ENCODE results near the gene PPM1D. TPM values are rescaled to one million over a fixed set of nuclear protein-coding genes. Genes with fewer than 3 reads are reported as not detected.

The PPM1D gene
- total and polyA plus RNA-seq, 2 of the 13 experiments (the other 11 are each of a cell fraction or from before 2014, with no cell fraction given) = 8.0 to 26.2 TPM

- peak; percentile 53; the same call in 1 of the 2 replicates for TF ChIP-seq SALL1 (CRISPR knock-in tag; IDR thresholded peaks at IDR 0.05)
- no peak for TF ChIP-seq SNAPC5 (CRISPR knock-in tag; IDR thresholded peaks at IDR 0.05; ENCODE audit: borderline replicate concordance)
- TF ChIP-seq CERS6 (CRISPR knock-in tag; IDR thresholded peaks at IDR 0.05) = no peak
- no peak for TF ChIP-seq LCORL (IDR thresholded peaks at IDR 0.05)
- TF ChIP-seq LCORL (CRISPR knock-in tag; IDR thresholded peaks at IDR 0.05) = no peak
- TF ChIP-seq RFXANK (CRISPR knock-in tag; IDR thresholded peaks at IDR 0.05) = 0 out of 2 replicates have a peak, but pooled peaks have one; percentile 19
- TF ChIP-seq ZBTB37 (CRISPR knock-in tag; IDR thresholded peaks at IDR 0.05) = no peak
- peak; percentile 90 for TF ChIP-seq SIN3A (IDR thresholded peaks at IDR 0.05; ENCODE audit: borderline replicate concordance, low read depth, low read length)
- TF ChIP-seq MLLT10 (CRISPR knock-in tag; IDR thresholded peaks at IDR 0.05) = no peak
- peak; percentile 70 for TF ChIP-seq PHF21A (CRISPR knock-in tag; IDR thresholded peaks at IDR 0.05)
- TF ChIP-seq SP2 (CRISPR knock-in tag; IDR thresholded peaks at IDR 0.05) = peak; percentile 52; the same call in 1 of the 2 replicates
- no peak for TF ChIP-seq REL (CRISPR knock-in tag; conservative IDR thresholded peaks at IDR 0.05)
- TF ChIP-seq AHDC1 (CRISPR knock-in tag; IDR thresholded peaks at IDR 0.05; ENCODE audit: borderline replicate concordance) = peak; percentile 38; the same call in 1 of the 2 replicates
- no peak for TF ChIP-seq KLF13 (CRISPR knock-in tag; IDR thresholded peaks at IDR 0.05)
- peak; percentile 40; the same call in 1 of the 2 replicates for TF ChIP-seq ZNF558 (CRISPR knock-in tag; IDR thresholded peaks at IDR 0.05; ENCODE audit: borderline replicate concordance)
- no peak for TF ChIP-seq ZSCAN12 (CRISPR knock-in tag; IDR thresholded peaks at IDR 0.05)
- TF ChIP-seq ZSCAN31 (CRISPR knock-in tag; IDR thresholded peaks at IDR 0.05; ENCODE audit: low read depth) = no peak; the same call in 1 of the 2 replicates
- TF ChIP-seq ZNF891 (CRISPR knock-in tag; IDR thresholded peaks at IDR 0.05) = peak; percentile 80
- TF ChIP-seq ZNF510 (CRISPR knock-in tag; IDR thresholded peaks at IDR 0.05; ENCODE audit: low read depth) = peak; percentile 79; the same call in 1 of the 2 replicates
- no peak for TF ChIP-seq ZNF337 (CRISPR knock-in tag; IDR thresholded peaks at IDR 0.05; ENCODE audit: borderline replicate concordance, low read depth)
Measured at GRCh38 chr17:60600490-60601446, 775 bp downstream of the PPM1D start (continued).

Measured in HepG2 (cell line).